K562 (cell line): Measurements from ENCODE around the gene HSD3B7. TPM values are rescaled to one million over a fixed set of nuclear protein-coding genes. Genes with fewer than 3 reads are reported as not detected.

Experiments used
- ATAC-seq: fragments of 200-7000 bp; cut with Tn5 transposase; 3 replicates; pipeline ENCODE4 v1.9.1; 2020; ENCODE audit warnings: moderate library complexity
- BruUV-seq: library from RNA; stranded (reverse); fragments of 400-500 nt; replicated peaks from 2 replicates; lab custom pipeline; 2021; lab: Mats Ljungman, UMichigan
- CTCF ChIA-PET: fragments of 300-600 bp; formaldehyde crosslinking; extraction: SDS; loops from one replicate; lab custom pipeline; 2021; ENCODE audit warnings: low intra/inter-chr PET ratio; lab: Yijun Ruan, JAX
- POLR2A ChIA-PET: fragments of 300-600, 350-650 bp; sonication (Branson Sonifier 250); formaldehyde crosslinking; extraction: SDS; loops from one replicate; lab custom pipeline; 2021; ENCODE audit warnings: antibody characterized with exemption, inconsistent platforms; lab: Yijun Ruan, JAX
- DNase-seq, 4 experiments: peaks; one replicate each; pipeline versions ENCODE4 v3.0.0 to v3.0.0-alpha.2; 2011 to 2018; ENCODE audit warnings: low spot score in 3 of 4, mixed read lengths in 3 of 4; ENCODE audit errors: extremely low read depth in 1 of 4
- FAIRE-seq: peaks from 2 replicates; lab custom pipeline; 2011; peaks lifted over from hg19 to GRCh38; lab: Jason Lieb, UNC
- H2AFZ ChIP-seq: 2 replicates; pipeline ENCODE4 v1.6.0; 2011; ENCODE audit warnings: low read depth, low read length, control low read depth, inconsistent platforms
- H3K27ac ChIP-seq: fragments of 200-600 bp; 3 replicates; pipeline ENCODE4 v1.8.0; 2011; ENCODE audit warnings: low read depth, mild to moderate bottlenecking, control low read depth, inconsistent platforms, low read length, moderate library complexity, mixed read lengths; ENCODE audit errors: extremely low read depth
- H3K27me3 ChIP-seq, 2 experiments: fragments of 300-600 bp in 1 of 2; 2 replicates in 1 of 2; 3 replicates in 1 of 2; pipeline versions ENCODE4 v1.6.0 to v1.8.0; 2011; ENCODE audit warnings: inconsistent platforms in 2 of 2, low read length in 2 of 2, mild to moderate bottlenecking in 1 of 2, mixed read lengths in 1 of 2, moderate library complexity in 1 of 2; ENCODE audit not compliant: control insufficient read depth in 2 of 2, insufficient read depth in 2 of 2
- H3K36me3 ChIP-seq: fragments of 300-600 bp; 3 replicates; pipeline ENCODE4 v1.8.0; 2011; ENCODE audit warnings: mild to moderate bottlenecking, low read length, inconsistent platforms; ENCODE audit not compliant: control insufficient read depth, insufficient read depth
- H3K4me1 ChIP-seq, 2 experiments: fragments of 200-600 bp in 1 of 2; replicated peaks in 1 of 2; 2 replicates in 1 of 2; 3 replicates in 1 of 2; pipeline versions ENCODE4 v1.5.1 to v1.8.0; 2011; ENCODE audit warnings: inconsistent platforms in 2 of 2, low read length in 2 of 2, mild to moderate bottlenecking in 1 of 2, mixed read lengths in 1 of 2, moderate library complexity in 1 of 2; ENCODE audit not compliant: control insufficient read depth in 2 of 2, insufficient read depth in 2 of 2
- H3K4me2 ChIP-seq: 2 replicates; pipeline ENCODE4 v1.6.1; 2011; ENCODE audit warnings: low read length, control low read depth, inconsistent platforms, mixed read lengths; ENCODE audit not compliant: insufficient read depth
- H3K4me3 ChIP-seq: fragments of 200-600 bp; sonication (generic), shearing (Covaris generic); 2 replicates; pipeline ENCODE4 v1.5.1; 2016; ENCODE audit warnings: control low read depth, inconsistent platforms
- H3K79me2 ChIP-seq: fragments of 200-600 bp; 3 replicates; pipeline ENCODE4 v1.8.0; 2011; ENCODE audit warnings: low read length, inconsistent platforms; ENCODE audit not compliant: control insufficient read depth, insufficient read depth
- H3K9ac ChIP-seq, 2 experiments: 2 replicates each; pipeline versions ENCODE4 v1.6.0 to v1.6.1; 2011; ENCODE audit warnings: low read depth in 2 of 2, low read length in 2 of 2, control low read depth in 1 of 2, inconsistent platforms in 1 of 2, mild to moderate bottlenecking in 1 of 2, mixed read lengths in 1 of 2; ENCODE audit not compliant: insufficient read depth in 1 of 2
- H3K9me1 ChIP-seq: one replicate; pipeline ENCODE4 v1.6.0; 2011; ENCODE audit warnings: inconsistent platforms, mild to moderate bottlenecking, low read length, moderate library complexity; ENCODE audit not compliant: control insufficient read depth, insufficient read depth
- H3K9me3 ChIP-seq: replicated peaks from 2 replicates; pipeline ENCODE4 v1.5.1; 2011; ENCODE audit warnings: low read depth, low read length, inconsistent platforms; ENCODE audit not compliant: control insufficient read depth, insufficient read depth
- H4K20me1 ChIP-seq: replicated peaks from 2 replicates; pipeline ENCODE4 v1.6.1; 2011; ENCODE audit warnings: low read length, inconsistent platforms, mixed read lengths; ENCODE audit not compliant: control insufficient read depth, insufficient read depth
- CAMTA2 ChIP-seq: fragments of 250-450 bp; sonication (Bioruptor Pico); conservative IDR thresholded peaks from 2 replicates; pipeline ENCODE4 v1.5.1; 2022
- CREB1 ChIP-seq, 2 experiments: sonication (generic) in 1 of 2; formaldehyde crosslinking in 1 of 2; IDR thresholded peaks; 2 replicates each; pipeline versions ENCODE4 v1.6.1 to v1.8.0; 2012 to 2022; ENCODE audit warnings: inconsistent platforms in 1 of 2, mild to moderate bottlenecking in 1 of 2, missing genetic modification reagents in 1 of 2, moderate library complexity in 1 of 2
- CREB5 ChIP-seq: fragments of 250-450 bp; sonication (Bioruptor Pico); IDR thresholded peaks from 2 replicates; pipeline ENCODE4 v1.5.0; 2020; ENCODE audit warnings: mild to moderate bottlenecking
- NFE2L1 ChIP-seq: fragments of 450-650 bp; IDR thresholded peaks from 2 replicates; pipeline ENCODE4 v1.6.1; 2016; ENCODE audit warnings: missing genetic modification characterization, low read depth, mild to moderate bottlenecking, missing compliant biosample characterization, moderate library complexity, borderline replicate concordance
- ZNF121 ChIP-seq: sonication (generic); formaldehyde crosslinking; conservative IDR thresholded peaks from 2 replicates; pipeline ENCODE4 v1.8.0; 2022; ENCODE audit warnings: missing genetic modification reagents
- WGBS: fragments of 100-300 bp; shearing (Covaris generic); methylation state at CpG from one replicate; pipeline ENCODE4 v1.1.6; 2016; ENCODE audit warnings: low coverage, mixed read lengths; ENCODE audit not compliant: insufficient coverage; ENCODE audit errors: missing lambda C conversion rate; 5-methylcytosine and 5-hydroxymethylcytosine counted together
- in situ Hi-C: fragments of 300-500 bp; cut with MboI; formaldehyde crosslinking; loops from 4 replicates; pipeline ENCODE4 v1.15.0; 2018; ENCODE audit warnings: inconsistent platforms, mixed read lengths
- intact Hi-C: fragments of 100-400 bp; cut with micrococcal nuclease; formaldehyde crosslinking; loops from 2 replicates; pipeline ENCODE4 v1.14.2; 2022
- polyA plus RNA-seq, 8 experiments: library from polyadenylated mRNA; depleted of rRNA in 4 of 8; stranded (reverse) in 5 of 8; unstranded in 3 of 8; fragments of >200 nt; fragmentation: Nextera tagmentation in 2 of 8; fragmentation: Illumina TruSeq in 1 of 8; extraction: Ambion mirVana in 2 of 8; extraction: Trizol in 1 of 8; gene quantifications; 2 replicates each; pipeline versions ENCODE4 v1.2.1 to v1.2.3, GENCODE V29; 2011 to 2014; ENCODE audit warnings: inconsistent platforms in 1 of 8, missing spikeins in 1 of 8
- total RNA-seq, 7 experiments: library from RNA; depleted of rRNA in 6 of 7; stranded (reverse); fragments of >200 nt in 6 of 7; fragmentation: Illumina TruSeq in 2 of 7; extraction: Trizol in 2 of 7; gene quantifications; 2 replicates each; pipeline versions ENCODE4 v1.2.1 to v1.2.3, GENCODE V29; 2011 to 2021; ENCODE audit warnings: low replicate concordance in 1 of 7

HSD3B7 gene
- total and polyA plus RNA-seq, 9 of the 15 experiments (the other 6 are each of a cell fraction or from before 2014, with no cell fraction given): 5.4 to 49.1 (median 23.0) TPM

- WGBS: 47% methylated on average over 6 of the region's 6 CpGs
- intact Hi-C loops (no loop called here), in situ Hi-C loops (no loop called here)
- FAIRE-seq (no peak), DNase-seq (no peak), ATAC-seq (no peak)
- Histone ChIP-seq H3K27me3 (no peaks in the 10 kb centered on the region), H3K9ac (no peak overlapping the region), H2AFZ (no peak overlapping the region), H4K20me1 (no peaks in the 10 kb centered on the region), H3K4me2 (no peak overlapping the region), H3K9me1 (no peaks in the 10 kb centered on the region), H3K9me3 (no peaks in the 10 kb centered on the region), H3K79me2 (no peaks in the 10 kb centered on the region), H3K4me3 (no peak overlapping the region), H3K36me3 (no peaks in the 10 kb centered on the region), H3K27ac (no peak overlapping the region), H3K4me1 (peaks cover 10 to 13% of the 10 kb centered on the region in 2 experiments; a peak in 3 of 5 replicates)
- ChIA-PET CTCF (no interaction called here), POLR2A (interaction anchor here (0.6 to 2.7 kb wide), 5 partner anchors 67 to 452 kb away, joined by 3 to 8 read pairs (median 3); partner anchors contain the start of genes FUS and PYCARD)
- TF ChIP-seq CREB1 (IDR thresholded peaks at IDR 0.05) (no peak), CREB1 (CRISPR knock-in tag; IDR thresholded peaks at IDR 0.05) (no peak), ZNF121 (0 out of 2 replicates have a peak, but pooled peaks have one; percentile 47)
- BruUV-seq: no TSS peak
Observed at GRCh38 chr16:31023627-31024226, 38.7 kb downstream of the HSD3B7 start.

- no peak overlapping the region for H3K27ac ChIP-seq
- DNase-seq: no peak
- ChIA-PET POLR2A (interaction anchor here (0.6 kb wide), 1 partner anchor 29 kb away, joined by 3 read pairs; no protein-coding TSS in a partner anchor), CTCF (no interaction called here)
- H3K4me1 ChIP-seq: peaks cover 10 to 13% of the 10 kb centered on the region in 2 experiments; a peak in 3 of 5 replicates
- intact Hi-C loops (no loop called here), in situ Hi-C loops (no loop called here)
- H3K9me3 ChIP-seq: no peaks in the 10 kb centered on the region
- no peak for ATAC-seq
- H3K27me3 ChIP-seq: no peaks in the 10 kb centered on the region
- peak overlapping the region in 1 of 2 experiments; percentile 5; a peak in 1 of 4 replicates for H3K9ac ChIP-seq
- H3K9me1 ChIP-seq: peaks cover 2% of the 10 kb centered on the region
- H3K4me2 ChIP-seq: no peak overlapping the region
- no peak overlapping the region for H3K4me3 ChIP-seq
- H3K79me2 ChIP-seq: no peaks in the 10 kb centered on the region
- no peak for TF ChIP-seq CREB5 (CRISPR knock-in tag)
- no peak for TF ChIP-seq CAMTA2 (CRISPR knock-in tag)
- TF ChIP-seq NFE2L1: no peak
- no peak for FAIRE-seq
- WGBS: 74% methylated on average over 4 of the region's 5 CpGs
- no peaks in the 10 kb centered on the region for H4K20me1 ChIP-seq
- no TSS peak for BruUV-seq
- H2AFZ ChIP-seq: peak overlapping the region; percentile 20; the same call in 1 of the 2 replicates
- no peaks in the 10 kb centered on the region for H3K36me3 ChIP-seq
Observed at GRCh38 chr16:31025339-31025738, 40.3 kb downstream of the HSD3B7 start.
